DMS53 treated with DMSO at 0.1 percent for 48 hours (cell line): ENCODE measurements around the gene PHLDA2.
"Not testable (repeated sequence)": the region's sequence is repeated elsewhere in the genome, so short reads cannot be mapped to it uniquely, and the experiment has no call there.

Source experiments
- DNase-seq: peaks from one replicate; lab custom pipeline; 2025; ENCODE audit not compliant: unreplicated experiment; lab: John Stamatoyannopoulos, UW

The PHLDA2 gene

DNA sequence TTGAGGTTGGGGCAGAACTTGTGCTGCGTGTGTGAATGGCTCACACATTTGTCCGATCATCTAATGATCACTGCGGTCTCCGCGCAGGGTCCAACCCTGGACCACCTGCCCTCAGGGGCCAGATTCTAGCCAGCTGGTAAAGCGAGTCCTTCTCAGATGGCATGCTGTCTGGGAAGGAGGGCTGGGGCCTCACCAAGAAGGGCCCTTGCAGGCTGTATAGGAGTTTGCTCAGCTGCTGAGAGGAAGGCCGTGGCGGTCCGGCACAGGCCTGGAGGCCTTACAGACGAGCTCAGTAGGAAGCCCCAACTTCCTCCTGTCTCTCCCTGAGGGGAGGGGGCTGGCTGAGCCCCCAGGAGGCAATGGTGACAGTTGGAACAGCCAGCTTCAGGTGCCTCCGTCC is 13.7 kb downstream of the PHLDA2 start:
- DNase-seq = no peak

DNA sequence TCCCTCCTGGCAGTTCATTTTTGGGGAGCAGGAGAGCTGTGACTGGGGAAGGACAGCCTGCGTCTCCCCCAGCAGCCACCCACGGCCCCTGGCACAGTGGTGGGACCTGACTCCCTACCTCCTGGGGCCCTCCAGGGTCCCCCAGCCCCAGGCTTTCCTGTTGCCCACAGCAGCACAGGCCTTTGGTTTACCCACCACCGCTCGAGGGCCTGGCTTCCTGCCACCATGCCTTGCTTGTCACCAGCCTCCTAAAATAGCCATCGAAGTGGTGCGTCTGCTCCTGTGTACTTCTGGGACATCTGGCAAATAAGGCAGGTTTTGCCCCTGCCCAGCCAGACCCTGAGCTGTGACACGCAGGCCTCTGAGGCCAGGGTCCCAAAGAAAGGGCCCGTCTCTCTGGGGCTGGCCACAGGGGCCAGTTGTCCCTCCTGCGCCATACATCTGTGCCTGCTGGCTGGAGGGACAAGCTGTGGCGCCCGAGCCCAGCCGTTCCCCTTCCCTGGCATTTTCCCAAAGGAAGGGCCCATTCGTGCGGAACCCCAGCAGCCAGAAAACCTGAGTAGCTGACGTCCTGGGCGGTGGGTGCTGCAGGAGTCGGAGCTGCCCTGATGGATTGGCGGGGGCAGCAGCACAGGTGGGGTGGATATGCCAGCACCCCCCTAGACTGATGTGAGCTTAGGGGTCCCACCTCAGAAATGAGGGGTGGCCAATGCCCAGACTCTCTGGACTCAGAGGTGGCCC is 14.6 kb downstream of the PHLDA2 start:
- no peak for DNase-seq

DNA sequence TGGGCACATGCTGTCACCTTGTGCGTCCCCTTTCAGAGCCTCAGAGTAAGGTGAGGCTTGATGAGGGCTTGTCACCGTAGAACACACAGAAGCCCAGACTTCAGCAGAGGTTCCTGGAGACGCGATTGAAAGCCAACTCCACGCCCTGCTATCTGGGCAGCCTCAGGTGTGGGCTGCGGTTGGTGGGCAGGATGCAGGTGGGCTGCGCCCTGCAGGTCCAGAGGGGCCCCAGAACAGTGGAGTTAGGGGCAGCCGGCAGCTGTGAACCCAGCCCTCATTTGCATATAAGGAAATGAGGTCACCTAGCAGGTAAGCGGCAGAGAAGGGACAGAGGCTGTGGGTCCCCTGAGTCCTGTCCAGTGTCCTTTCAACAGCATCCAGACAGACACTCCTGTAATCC is 15.4 kb downstream of the PHLDA2 start:
- no peak for DNase-seq

DNA sequence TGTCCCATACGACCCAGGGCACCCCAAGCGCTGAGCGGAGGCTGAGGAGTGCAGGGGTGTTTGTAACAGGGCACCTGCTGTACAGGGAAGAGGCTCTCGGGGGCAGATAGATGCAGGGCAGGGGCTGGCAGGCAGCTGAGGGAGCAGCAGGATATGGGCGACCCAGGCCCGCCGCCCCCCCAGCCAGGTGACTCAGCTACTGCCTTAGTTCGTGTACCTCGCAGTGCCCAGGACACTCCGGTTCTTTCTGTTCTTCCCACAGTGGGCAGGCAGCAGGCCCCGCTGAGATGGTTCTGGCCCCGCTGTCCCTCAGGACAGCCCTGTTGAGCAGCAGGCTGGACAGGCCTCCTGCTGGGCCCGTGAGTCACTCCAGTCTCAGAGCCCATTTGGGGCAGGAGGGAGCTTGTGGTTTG is 16.2 kb downstream of the PHLDA2 start:
- no peak for DNase-seq

DNA sequence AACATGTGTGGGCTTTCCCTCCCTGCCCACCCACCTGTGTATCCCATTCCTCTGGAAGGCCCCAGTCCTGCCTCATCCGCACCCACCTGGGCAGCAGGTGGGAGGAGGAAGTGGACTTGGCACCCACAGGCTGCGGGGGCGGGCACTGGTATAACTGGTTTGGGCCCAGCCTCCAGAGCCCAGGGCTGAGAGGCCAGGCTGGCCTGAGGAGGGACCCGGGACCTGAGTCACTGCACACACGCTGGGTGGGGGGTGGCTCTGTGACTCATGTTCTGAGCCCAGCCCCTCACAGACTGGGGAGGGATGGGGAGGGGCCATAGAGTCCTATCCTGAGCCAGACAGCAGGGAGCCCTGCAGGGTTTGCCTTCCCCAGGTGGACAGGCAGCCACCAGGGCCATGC is 16.7 kb downstream of the PHLDA2 start:
- peak; percentile 95 for DNase-seq

DNA sequence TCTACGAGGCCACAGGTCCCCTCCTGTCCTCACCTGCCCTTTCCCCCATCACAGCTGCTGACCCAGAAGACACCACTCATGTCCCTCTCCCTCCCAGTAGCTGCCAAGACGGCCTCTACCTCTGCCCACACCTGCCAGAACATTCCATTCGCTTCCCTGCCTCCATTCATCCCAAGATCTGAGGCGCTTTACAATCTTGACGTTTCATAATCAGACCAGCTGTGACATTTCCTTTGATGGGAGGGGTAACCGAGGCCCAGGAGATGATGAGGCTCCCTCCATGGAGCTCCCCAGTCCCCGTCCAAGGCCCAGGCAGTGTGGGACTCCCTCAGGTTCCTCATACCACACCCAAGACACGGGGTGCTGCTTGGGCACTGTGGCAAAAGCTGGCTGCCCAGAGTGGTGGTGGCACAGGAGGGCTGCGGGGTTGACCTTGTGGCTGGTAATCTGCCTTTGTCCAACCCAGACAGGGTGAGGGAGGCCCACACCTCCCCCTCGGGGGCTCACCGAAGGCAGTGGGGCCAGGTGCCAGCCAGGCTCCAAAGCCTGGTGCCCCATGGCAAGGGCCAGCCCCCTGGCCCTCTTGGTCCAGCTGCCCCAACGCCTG is 17.3 kb downstream of the PHLDA2 start:
- no peak for DNase-seq

GRCh38 chr11:2911088-2911784 is 18.0 kb downstream of the PHLDA2 start:
- DNase-seq = no peak

GRCh38 chr11:2910401-2910955 is 18.7 kb downstream of the PHLDA2 start:
- no peak for DNase-seq

DNA sequence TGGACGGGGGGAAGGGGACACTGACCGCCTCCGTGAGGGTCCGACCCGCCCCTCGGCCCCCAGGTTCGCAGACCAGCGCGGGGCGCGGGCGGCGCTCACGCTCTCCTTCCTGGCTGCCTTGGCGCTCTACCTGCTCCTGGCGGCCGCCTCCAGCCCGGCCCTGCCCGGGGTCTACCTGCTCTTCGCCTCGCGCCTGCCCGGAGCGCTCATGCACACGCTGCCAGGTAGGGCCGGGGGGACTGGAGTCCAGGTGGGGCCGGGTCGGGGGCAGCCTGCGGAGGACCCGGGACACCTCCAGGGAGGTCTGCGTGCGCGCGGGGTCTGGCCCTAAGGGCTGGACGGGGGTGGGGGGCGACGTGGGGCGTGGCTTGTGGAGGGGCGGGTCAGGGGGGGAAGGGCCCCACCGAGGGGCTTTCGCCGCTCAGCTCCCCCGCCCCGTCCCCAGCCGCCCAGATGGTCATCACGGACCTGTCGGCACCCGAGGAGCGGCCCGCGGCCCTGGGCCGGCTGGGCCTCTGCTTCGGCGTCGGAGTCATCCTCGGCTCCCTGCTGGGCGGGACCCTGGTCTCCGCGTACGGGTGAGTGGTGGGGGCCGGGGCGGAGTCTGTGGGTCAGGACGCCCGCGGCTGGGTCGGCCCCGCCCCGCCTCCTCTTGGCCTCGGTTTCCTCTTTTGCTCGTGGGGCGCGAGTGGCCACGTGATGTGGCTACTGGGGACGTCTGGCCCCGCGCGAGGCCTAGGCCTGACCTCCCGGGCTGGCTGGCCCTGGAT is 19.9 kb downstream of the PHLDA2 start:
- no peak for DNase-seq

GRCh38 chr11:2908130-2908529 is 21.1 kb downstream of the PHLDA2 start:
- DNase-seq = no peak

DNA sequence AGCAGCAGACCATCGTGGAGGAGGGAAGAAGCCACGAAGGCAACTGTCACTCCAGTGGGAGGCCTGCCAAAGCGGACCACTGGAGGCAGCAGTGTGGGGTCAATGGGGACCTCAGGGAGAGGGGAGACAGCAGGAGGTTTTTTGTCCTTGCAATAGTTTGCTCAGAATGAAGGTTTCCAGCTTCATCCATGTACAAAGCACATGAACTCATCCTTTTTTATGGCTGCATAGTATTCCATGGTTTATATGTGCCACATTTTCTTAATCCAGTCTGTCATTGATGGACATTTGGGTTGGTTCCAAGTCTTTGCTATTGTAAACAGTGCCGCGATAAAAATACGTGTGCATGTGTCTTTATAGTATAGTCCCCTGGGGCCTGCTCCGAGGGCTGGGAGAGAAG is 23.9 kb downstream of the PHLDA2 start:
- not testable (repeated sequence) for DNase-seq

DNA sequence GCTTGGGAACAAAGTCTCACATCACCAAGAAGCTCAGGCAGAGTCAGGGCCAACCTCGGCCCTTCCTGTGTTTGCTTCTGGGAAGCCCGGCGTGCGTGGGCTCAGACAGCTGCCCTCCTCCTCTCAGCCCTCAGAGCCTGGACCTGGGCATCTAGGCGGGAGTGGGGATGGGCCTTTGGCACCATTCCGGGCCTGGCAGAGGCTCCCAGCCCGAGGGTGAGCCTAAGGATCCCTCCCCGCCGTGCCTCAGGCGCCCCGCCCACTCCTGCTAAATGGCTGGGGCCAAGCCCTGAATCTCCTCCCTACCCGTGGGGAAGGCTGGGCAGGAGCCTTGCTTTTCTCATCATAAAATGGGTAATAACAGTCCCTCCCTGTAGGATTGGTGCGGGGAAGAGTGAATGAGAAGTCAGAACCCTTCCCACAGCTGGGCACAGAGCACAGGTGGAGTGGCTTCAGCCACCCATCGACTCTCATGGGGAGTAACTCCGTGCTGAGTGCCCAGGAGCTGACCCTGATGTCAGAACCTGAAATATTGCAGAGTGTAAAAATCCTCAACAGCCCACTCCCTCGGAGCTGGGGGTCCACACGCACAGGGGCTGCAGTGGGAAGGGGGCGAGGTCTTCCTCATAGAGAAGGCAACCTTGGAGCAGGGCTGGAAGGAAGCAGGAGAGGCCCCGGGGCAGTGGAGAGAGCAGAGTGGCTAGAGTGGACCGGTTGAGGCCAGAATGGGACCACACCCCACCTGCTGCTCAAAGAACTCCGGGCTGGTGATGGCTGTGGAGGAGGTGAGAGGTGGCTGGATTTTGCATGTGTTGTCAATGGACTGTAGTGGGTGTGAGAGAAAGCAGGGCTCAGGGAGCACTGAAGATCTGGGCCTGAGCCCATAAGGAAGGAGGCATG is 24.8 kb downstream of the PHLDA2 start:
- no peak for DNase-seq

DNA sequence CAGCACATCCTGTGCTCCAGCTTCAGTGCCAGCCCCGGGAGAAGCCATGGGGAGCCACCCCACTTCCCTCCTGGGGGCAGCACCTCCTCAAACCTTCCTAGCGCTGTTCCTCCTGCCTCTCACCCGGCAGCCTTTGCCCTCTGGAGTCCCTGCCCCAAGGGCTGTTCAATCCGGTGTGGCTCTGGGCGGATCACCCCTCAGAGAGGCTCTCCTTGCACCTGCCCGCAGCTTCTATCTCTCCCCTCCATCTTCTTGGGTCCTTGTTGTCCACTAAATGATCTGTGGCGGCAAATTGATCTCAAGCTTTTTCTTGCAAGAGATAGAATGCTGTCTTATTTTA is 25.6 kb downstream of the PHLDA2 start:
- DNase-seq = peak; percentile 18

GRCh38 chr11:2902784-2903671 is 26.2 kb downstream of the PHLDA2 start:
- no peak for DNase-seq

- DNase-seq = peak; percentile 96
Measured at GRCh38 chr11:2901854-2902783, 27.1 kb downstream of the PHLDA2 start.

DNA sequence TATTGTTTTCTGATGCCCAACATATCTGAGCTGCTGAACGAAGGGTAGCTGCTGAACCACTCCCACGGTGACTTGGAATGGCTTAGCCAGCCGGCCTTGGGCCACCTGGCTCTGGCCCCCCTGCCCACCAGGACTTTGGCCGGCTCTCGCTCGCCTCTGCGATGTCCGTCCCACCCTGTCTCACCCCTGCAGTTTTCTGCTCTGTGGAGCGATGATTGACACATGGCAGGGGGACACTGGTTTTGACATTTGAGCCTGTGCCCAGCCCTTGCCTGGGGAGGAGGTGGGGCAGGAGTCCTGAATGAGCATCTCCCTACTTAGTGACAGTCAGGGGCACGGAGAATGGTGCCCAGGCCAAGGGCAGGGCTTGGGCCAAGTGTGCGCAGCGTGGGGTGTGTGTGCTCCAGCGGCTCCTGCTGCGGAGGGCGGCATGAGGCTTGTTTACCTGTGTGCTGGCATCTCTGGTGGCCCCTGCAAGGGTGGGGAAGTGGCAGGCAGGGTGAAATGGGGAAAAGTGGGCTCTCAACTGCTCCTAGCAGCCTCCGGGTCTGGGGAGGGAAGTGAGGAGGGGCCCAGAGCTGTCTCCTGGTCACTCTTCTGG is 27.9 kb downstream of the PHLDA2 start:
- DNase-seq = no peak

DNA sequence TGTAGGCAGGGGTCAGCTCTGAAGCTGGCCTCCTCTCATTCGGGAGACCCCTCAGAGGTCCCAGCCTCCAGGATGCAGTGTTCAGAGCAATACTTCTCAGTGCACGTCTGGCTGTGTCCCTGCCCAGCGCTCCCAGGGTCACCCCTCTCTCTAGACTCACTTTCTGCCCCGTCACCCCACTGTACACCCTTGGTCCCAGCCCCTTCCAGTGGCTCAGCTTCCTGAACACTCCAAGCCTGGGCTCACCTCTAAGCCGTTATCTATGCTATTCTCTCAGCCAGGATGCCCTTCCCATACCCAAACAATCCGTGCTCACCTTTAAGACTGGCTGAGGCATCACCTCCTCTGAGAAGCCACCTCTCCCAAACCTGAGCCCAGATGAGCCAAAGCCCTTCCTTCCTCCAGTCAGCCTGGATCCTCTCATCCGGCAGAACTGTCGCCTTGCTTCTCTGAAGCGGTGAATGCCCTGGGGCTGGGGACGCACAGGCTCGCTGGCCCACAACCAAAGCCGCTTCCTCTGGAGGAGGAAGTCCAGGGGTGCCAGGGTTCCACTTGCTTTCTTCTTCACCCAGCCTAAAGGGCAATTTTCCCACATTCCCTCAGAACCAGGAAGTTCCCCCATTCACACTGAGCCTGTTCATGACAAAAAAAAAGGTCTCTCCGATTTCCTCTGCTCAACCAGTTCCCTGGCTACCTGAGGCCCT is 30.0 kb downstream of the PHLDA2 start:
- no peak for DNase-seq
